Activated T-cell treated with anti-CD3 and anti-CD28 coated beads for 4 hours (primary cell): ENCODE measurements around the gene TRAPPC2L.
"Not testable (repeated sequence)": the region's sequence is repeated elsewhere in the genome, so short reads cannot be mapped to it uniquely, and the experiment has no call there.

ENCODE experiments used
- DNase-seq: peaks from one replicate; pipeline ENCODE4 v3.0.0-alpha.2; 2020

TRAPPC2L gene

GRCh38 chr16:88878967-88879787 lies 22.2 kb downstream of the TRAPPC2L start:
- DNase-seq: no peak

GRCh38 chr16:88879788-88880055 lies 22.8 kb downstream of the TRAPPC2L start:
- DNase-seq: no peak

GRCh38 chr16:88880226-88881006 lies 23.5 kb downstream of the TRAPPC2L start:
- no peak for DNase-seq

- DNase-seq: no peak
Observed at GRCh38 chr16:88881007-88881615, 24.2 kb downstream of the TRAPPC2L start.

GRCh38 chr16:88881675-88882357 lies 24.9 kb downstream of the TRAPPC2L start:
- no peak for DNase-seq

GRCh38 chr16:88882358-88883030 lies 25.6 kb downstream of the TRAPPC2L start:
- DNase-seq: peak; percentile 6

- no peak for DNase-seq
Observed at GRCh38 chr16:88883117-88883895, 26.4 kb downstream of the TRAPPC2L start.

- DNase-seq: no peak
Observed at GRCh38 chr16:88883946-88884345, 27.0 kb downstream of the TRAPPC2L start.

GRCh38 chr16:88884569-88885271 lies 27.8 kb downstream of the TRAPPC2L start:
- DNase-seq: no peak

GRCh38 chr16:88885693-88886280 lies 28.9 kb downstream of the TRAPPC2L start:
- no peak for DNase-seq

- DNase-seq: no peak
Observed at GRCh38 chr16:88886420-88886844, 29.5 kb downstream of the TRAPPC2L start.

- DNase-seq: no peak
Observed at GRCh38 chr16:88886845-88887521, 30.1 kb downstream of the TRAPPC2L start.

- no peak for DNase-seq
Observed at GRCh38 chr16:88888057-88888456, 31.1 kb downstream of the TRAPPC2L start.

- no peak for DNase-seq
Observed at GRCh38 chr16:88888461-88889387, 31.8 kb downstream of the TRAPPC2L start.

GRCh38 chr16:88889702-88890352 lies 32.9 kb downstream of the TRAPPC2L start:
- DNase-seq: not testable (repeated sequence)

- no peak for DNase-seq
Observed at GRCh38 chr16:88891083-88891482, 34.2 kb downstream of the TRAPPC2L start.

GRCh38 chr16:88892065-88892464 lies 35.1 kb downstream of the TRAPPC2L start:
- no peak for DNase-seq
